Activated CD4-positive, alpha-beta memory T cell treated with anti-CD3 and anti-CD28 coated beads, Interleukin-2, amount 10 ng/mL, durations not matched to agents 7 days and 5 days (primary cell): ENCODE measurements around the gene LYSMD1. TPM values are rescaled to one million over a fixed set of nuclear protein-coding genes. Genes with fewer than 3 reads are reported as not detected.

Source experiments
- CTCF ChIA-PET: fragments of 350-600 bp; sonication (Branson Sonifier 250); formaldehyde crosslinking; loops from one replicate; lab custom pipeline; 2021; ENCODE audit warnings: antibody characterized with exemption, inconsistent platforms; lab: Charles Lee
- POLR2A ChIA-PET: fragments of 350-600 bp; sonication (Branson Sonifier 250); formaldehyde crosslinking; loops from one replicate; lab custom pipeline; 2021; ENCODE audit warnings: antibody characterized with exemption; lab: Charles Lee
- DNase-seq: peaks from one replicate; pipeline ENCODE4 v3.0.0-alpha.2; 2020
- H3K27ac Mint-ChIP-seq: one replicate; pipeline ENCODE4 v1.8.0; 2021; ENCODE audit warnings: mild to moderate bottlenecking, mixed read lengths
- H3K27me3 Mint-ChIP-seq: one replicate; pipeline ENCODE4 v1.8.0; 2021; ENCODE audit warnings: mixed read lengths
- H3K36me3 Mint-ChIP-seq: one replicate; pipeline ENCODE4 v1.8.0; 2021; ENCODE audit warnings: low read depth, mixed read lengths
- H3K4me1 Mint-ChIP-seq: one replicate; pipeline ENCODE4 v1.8.0; 2021; ENCODE audit warnings: mixed read lengths
- H3K4me3 Mint-ChIP-seq: one replicate; pipeline ENCODE4 v1.8.0; 2021; ENCODE audit warnings: mild to moderate bottlenecking, mixed read lengths
- H3K9me3 Mint-ChIP-seq: one replicate; pipeline ENCODE4 v1.8.0; 2021; ENCODE audit warnings: mixed read lengths
- total RNA-seq, 2 experiments: library from RNA; stranded (reverse); gene quantifications; one replicate each; pipeline ENCODE4 v1.2.3, GENCODE V29; 2021

LYSMD1 gene
- total RNA-seq, 2 experiments from 2014 or later: 2.0 to 2.1 TPM

DNA sequence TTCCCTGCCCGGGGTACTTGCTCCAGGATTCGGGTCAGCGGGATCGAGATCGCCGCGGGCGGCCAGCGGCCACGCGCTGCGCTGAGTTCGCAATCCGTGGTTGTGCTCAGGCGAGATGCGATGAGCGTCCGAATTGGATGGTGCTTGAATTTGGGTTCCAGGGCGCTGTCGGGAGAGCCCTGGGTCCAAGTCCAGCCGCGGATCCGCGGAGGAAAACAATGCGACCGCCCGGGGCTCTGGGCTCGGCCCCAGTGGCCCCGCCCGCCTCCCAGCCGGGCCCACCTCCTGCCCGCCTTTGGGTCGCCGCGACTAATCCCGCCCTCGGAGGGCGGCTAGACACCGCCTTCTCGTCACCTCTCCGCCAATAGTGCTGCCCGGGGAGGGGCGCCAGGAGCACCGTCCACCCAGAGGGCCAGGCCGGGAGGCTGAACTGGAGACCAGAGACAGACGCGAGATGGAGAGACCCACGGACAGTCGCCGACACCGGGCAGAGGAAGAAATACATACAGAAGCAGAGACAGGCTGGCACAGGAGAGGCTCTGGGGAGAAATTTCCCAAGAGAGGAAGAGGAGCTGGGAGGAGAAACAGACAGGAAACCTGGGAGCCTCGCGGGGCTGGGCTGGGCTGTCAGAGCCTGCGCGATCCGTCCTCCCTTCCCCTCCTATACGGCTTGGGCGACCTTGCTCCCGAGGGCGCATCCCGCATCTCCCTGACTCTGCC is 19.1 kb downstream of the LYSMD1 start, which contains the start of gene SEMA6C:
TSS of gene SEMA6C (minus strand) at position 220 of the 720 bp plus-strand sequence. CDS start 4,010 bp downstream, outside the sequence.
- Mint-ChIP-seq H3K4me1 (peaks cover 11% of the 10 kb centered on the region), H3K9me3 (no peaks in the 10 kb centered on the region), H3K27me3 (peaks cover 14% of the 10 kb centered on the region), H3K36me3 (no peaks in the 10 kb centered on the region), H3K4me3 (peak within 1 kb of the TSS; percentile 93), H3K27ac (no peak within 1 kb of the TSS)
- DNase-seq: peak; percentile 89
- POLR2A ChIA-PET: interaction anchor here (1.0 to 6.4 kb wide), 4 partner anchors 10 to 519 kb away, joined by 3 to 22 read pairs (median 4); partner anchors contain the start of genes GABPB2 and TNFAIP8L2
- CTCF ChIA-PET: interaction anchor here (0.9 to 2.7 kb wide), 3 partner anchors 10 to 122 kb away, joined by 6 to 18 read pairs (median 7); partner anchors contain the start of gene TNFAIP8L2

DNA sequence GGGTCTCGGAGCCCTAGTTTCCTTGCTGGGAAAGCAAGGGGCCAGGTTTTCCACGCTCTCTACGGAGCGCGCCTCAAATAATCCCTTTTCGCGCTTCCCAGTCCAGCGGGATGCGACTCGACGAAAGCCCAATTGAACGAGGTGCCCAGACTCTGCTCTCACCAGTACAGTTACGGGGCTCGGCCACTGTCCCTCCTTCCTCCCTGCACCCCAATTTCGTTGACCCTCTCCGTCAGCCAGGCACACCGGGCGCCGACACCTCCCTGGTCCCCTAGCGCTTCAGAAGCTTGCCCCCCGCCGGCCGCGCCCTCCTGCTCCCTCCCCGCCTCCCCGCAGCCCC is 19.7 kb downstream of the LYSMD1 start:
- H3K27ac Mint-ChIP-seq: no peak overlapping the region
- peaks cover 14% of the 10 kb centered on the region for H3K27me3 Mint-ChIP-seq
- ChIA-PET CTCF (interaction anchor here (2.0 kb wide), 1 partner anchor 46 kb away, joined by 5 read pairs; no protein-coding TSS in a partner anchor), POLR2A (interaction anchor here (1.0 to 6.4 kb wide), 3 partner anchors 11 to 519 kb away, joined by 3 to 22 read pairs (median 3); partner anchors contain the start of gene TNFAIP8L2)
- H3K4me1 Mint-ChIP-seq: peaks cover 11% of the 10 kb centered on the region
- peak overlapping the region; percentile 93 for H3K4me3 Mint-ChIP-seq
- DNase-seq: no peak
- H3K36me3 Mint-ChIP-seq: no peaks in the 10 kb centered on the region
- no peaks in the 10 kb centered on the region for H3K9me3 Mint-ChIP-seq

DNA sequence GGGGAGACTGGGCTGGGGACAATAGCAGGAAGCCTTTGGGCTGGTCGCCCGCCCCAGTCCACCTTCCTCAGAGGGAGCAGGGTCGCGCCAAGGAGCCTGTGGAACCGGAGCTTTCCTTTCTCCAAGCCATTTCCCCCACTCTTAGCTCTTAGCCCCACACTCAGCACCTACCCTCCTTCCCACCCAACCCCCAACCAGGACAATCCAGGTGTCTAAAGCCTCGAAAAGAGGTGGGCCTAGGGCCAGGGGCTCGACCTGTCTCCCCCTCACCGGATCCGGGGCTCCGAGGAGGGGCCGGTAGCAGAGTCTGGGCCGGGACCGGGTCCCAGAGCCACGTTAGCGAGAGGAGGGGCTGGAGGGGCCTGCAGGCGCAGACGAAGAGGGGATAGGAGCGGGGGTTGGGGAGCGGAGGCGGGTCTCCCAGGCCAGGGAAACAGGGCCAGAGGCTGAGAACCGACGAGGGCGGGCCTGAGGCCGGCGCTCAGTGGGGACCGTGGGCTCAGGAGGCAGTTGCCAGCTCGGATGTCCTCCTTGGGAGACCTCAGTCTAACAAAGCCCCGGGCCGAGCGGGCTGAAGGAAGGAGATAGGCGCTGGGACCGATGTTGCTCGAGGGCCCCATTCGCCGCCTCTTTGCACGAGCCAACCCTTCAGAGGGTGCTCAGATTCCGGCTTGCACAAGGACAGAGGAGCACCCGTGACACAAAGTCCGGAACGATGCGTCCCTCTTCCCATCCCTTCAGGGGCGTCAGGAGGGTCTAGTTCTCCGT is 20.2 kb downstream of the LYSMD1 start:
- POLR2A ChIA-PET: interaction anchor here (0.9 to 6.4 kb wide), 5 partner anchors 10 to 520 kb away, joined by 3 to 22 read pairs (median 3); partner anchors contain the start of gene TNFAIP8L2
- Mint-ChIP-seq H3K27me3 (peaks cover 14% of the 10 kb centered on the region), H3K9me3 (no peaks in the 10 kb centered on the region), H3K4me1 (peaks cover 11% of the 10 kb centered on the region), H3K36me3 (no peaks in the 10 kb centered on the region), H3K27ac (no peak overlapping the region), H3K4me3 (peak overlapping the region; percentile 93)
- CTCF ChIA-PET: interaction anchor here (0.9 to 2.0 kb wide), 2 partner anchors 11 to 45 kb away, joined by 4 to 5 read pairs; partner anchors contain the start of gene TNFAIP8L2
- DNase-seq: no peak

DNA sequence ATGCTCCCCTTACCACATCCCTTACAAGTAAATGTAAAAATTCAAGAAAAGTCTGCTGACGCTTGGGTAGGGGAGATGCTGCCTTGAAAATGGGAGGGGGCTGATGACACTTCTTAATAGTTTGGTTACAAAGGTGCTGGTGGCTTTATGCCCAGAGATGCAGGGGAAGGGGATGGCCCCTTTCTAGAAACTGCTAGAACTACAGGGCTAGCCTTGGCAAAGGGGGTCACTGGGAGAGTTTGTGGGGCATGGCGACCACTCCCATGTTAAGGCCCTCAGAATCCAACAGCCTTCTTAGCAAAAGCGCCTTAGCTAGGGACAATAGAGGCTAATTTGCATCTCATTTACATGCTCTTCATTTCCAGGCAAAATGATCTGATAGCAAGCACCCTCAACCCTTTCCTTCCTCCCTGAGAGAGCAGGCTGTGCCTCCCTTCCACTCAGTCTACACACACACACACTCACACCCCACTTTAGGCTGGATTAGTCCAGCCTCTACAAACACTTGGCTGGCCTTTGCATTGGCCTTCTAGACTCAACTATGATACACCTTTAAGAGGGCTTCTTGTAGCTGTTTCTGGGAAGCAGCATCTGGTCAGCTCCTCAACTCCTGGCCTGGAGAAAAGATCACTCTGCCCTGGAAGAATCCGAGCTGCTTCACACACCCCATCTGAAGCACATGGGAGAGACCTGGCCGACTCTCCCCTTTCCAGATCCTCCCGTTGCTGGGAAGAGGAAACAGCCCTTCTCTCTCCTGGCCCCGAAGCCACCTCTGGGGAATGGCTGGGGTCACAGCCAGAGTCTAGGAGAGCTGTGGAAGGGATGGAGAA is 21.0 kb downstream of the LYSMD1 start:
- Mint-ChIP-seq H3K4me3 (no peak overlapping the region), H3K27ac (no peak overlapping the region), H3K36me3 (no peaks in the 10 kb centered on the region), H3K4me1 (peaks cover 11% of the 10 kb centered on the region), H3K9me3 (no peaks in the 10 kb centered on the region), H3K27me3 (peaks cover 14% of the 10 kb centered on the region)
- ChIA-PET CTCF (interaction anchor here (0.9 to 2.0 kb wide), 2 partner anchors 12 to 44 kb away, joined by 4 to 5 read pairs; partner anchors contain the start of gene TNFAIP8L2), POLR2A (interaction anchor here (0.9 to 6.4 kb wide), 5 partner anchors 9 to 86 kb away, joined by 3 to 22 read pairs (median 3); partner anchors contain the start of genes TNFAIP8L2 and VPS72)
- DNase-seq: no peak

DNA sequence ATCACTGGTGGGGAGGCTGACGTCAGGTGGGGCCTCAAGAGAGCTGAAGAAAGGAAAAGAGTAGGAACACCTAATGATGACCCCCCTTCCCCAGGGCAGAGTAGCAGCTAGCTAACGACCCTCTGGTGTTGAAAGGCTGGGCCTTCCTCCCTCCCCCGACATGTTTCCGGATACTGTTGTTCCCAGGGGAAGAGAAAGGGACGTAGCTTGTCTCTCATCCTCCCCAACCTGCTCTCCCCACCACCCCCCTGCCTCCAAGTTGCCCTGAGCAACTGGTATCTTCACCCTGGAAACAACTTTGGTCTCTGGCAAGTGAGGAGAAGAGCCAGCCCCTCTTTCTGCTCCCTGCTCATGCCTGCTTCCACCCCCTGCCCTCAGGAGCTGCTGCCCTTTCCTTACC is 21.7 kb downstream of the LYSMD1 start:
- H3K27ac Mint-ChIP-seq: no peak overlapping the region
- H3K27me3 Mint-ChIP-seq: peaks cover 14% of the 10 kb centered on the region
- peaks cover 11% of the 10 kb centered on the region for H3K4me1 Mint-ChIP-seq
- no peaks in the 10 kb centered on the region for H3K36me3 Mint-ChIP-seq
- no peaks in the 10 kb centered on the region for H3K9me3 Mint-ChIP-seq
- DNase-seq: no peak
- ChIA-PET CTCF (interaction anchor here (2.0 kb wide), 1 partner anchor 44 kb away, joined by 5 read pairs; no protein-coding TSS in a partner anchor), POLR2A (interaction anchor here (1.2 to 6.4 kb wide), 3 partner anchors 9 to 45 kb away, joined by 3 to 22 read pairs (median 3); partner anchors contain the start of genes TNFAIP8L2 and VPS72)
- no peak overlapping the region for H3K4me3 Mint-ChIP-seq

DNA sequence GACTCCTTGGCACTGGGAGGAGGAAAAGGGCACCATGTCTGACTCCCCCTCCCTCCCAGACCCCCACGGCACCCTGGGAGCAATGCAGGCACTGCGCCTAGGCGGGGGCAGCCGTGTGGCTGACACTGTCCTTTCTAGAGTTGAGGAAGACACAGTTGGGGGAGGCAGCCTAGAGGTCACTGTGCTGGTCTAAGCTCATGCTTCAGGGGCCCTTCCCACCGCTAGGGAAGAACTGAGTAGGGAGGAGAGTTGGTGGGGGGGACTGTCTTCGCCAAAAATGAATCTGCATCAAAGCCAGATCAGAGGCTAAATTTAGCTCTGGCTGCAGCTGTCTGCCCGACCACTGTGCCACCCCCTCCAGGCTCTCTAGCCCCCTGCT is 22.7 kb downstream of the LYSMD1 start:
- Mint-ChIP-seq H3K4me3 (no peak overlapping the region), H3K27me3 (peaks cover 14% of the 10 kb centered on the region), H3K27ac (no peak overlapping the region), H3K9me3 (no peaks in the 10 kb centered on the region), H3K36me3 (no peaks in the 10 kb centered on the region), H3K4me1 (peaks cover 11% of the 10 kb centered on the region)
- POLR2A ChIA-PET: interaction anchor here (0.9 to 6.4 kb wide), 3 partner anchors 14 to 46 kb away, joined by 3 to 22 read pairs (median 3); partner anchors contain the start of genes TNFAIP8L2 and VPS72
- CTCF ChIA-PET: interaction anchor here (1.3 kb wide), 1 partner anchor 13 kb away, joined by 4 read pairs; the partner anchor contains the start of gene TNFAIP8L2
- DNase-seq: no peak

DNA sequence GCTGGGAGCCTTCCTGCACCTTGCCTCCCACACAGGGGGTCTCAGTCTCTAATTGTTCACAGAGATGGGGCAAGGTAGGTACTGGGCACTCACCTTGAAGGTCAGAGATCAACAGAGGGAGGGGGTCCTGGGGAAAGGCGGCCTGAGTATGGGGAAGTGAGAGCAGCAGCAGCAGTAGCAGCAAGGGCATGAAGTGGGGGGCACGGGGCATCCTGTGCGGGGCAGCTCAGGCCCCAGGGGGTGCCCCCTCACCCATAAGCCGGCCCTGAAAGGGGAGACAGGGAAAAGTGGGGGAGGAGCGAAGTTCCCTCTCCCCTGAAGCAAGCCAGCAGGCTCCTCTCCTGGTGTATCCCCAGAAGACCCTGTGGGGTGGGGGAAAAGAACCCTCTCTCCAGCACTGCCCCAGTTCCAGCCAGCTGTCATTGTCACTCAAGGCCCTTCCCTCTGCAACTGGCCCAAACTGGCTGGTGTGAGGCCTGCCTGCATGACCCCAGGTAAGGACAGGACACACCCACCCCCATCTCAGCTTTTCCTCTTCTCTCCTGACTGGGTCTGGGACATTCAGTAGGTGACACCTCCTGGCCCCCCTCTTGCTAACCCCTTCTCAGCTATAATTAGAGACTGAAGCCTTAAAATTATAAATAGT is 23.2 kb downstream of the LYSMD1 start:
- DNase-seq: no peak
- no peak overlapping the region for H3K27ac Mint-ChIP-seq
- peaks cover 11% of the 10 kb centered on the region for H3K4me1 Mint-ChIP-seq
- ChIA-PET CTCF (interaction anchor here (1.3 to 2.7 kb wide), 3 partner anchors 10 to 43 kb away, joined by 3 to 12 read pairs (median 4); partner anchors contain the start of gene TNFAIP8L2), POLR2A (interaction anchor here (0.7 to 2.1 kb wide), 3 partner anchors 11 to 39 kb away, joined by 3 to 7 read pairs (median 3); partner anchors contain the start of gene TNFAIP8L2)
- peaks cover 9% of the 10 kb centered on the region for H3K27me3 Mint-ChIP-seq
- H3K9me3 Mint-ChIP-seq: no peaks in the 10 kb centered on the region
- no peak overlapping the region for H3K4me3 Mint-ChIP-seq
- no peaks in the 10 kb centered on the region for H3K36me3 Mint-ChIP-seq

DNA sequence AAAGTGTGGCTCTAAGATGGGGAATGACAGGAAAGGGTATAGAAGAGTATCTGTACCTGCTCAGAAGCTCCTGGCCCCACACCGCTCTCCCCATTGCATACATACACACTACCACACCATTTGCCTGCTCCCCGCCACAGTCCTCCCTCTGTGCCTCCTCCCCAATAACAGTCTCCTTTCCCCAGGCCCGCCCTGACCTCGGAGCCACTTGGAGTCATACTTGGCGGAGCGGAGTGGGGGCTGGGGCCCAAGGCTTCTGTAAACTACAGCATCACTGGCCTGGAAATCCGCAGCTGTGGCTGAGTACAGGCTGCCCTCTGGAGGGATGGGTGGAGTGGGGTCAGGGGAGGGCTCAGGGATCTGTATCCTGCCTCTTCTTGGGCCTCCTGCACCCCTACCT is 27.9 kb downstream of the LYSMD1 start:
- H3K4me3 Mint-ChIP-seq: no peak overlapping the region
- CTCF ChIA-PET: no interaction called here
- no peak overlapping the region for H3K27ac Mint-ChIP-seq
- no peaks in the 10 kb centered on the region for H3K4me1 Mint-ChIP-seq
- POLR2A ChIA-PET: no interaction called here
- no peaks in the 10 kb centered on the region for H3K36me3 Mint-ChIP-seq
- no peak for DNase-seq
- H3K27me3 Mint-ChIP-seq: no peaks in the 10 kb centered on the region
- no peaks in the 10 kb centered on the region for H3K9me3 Mint-ChIP-seq

DNA sequence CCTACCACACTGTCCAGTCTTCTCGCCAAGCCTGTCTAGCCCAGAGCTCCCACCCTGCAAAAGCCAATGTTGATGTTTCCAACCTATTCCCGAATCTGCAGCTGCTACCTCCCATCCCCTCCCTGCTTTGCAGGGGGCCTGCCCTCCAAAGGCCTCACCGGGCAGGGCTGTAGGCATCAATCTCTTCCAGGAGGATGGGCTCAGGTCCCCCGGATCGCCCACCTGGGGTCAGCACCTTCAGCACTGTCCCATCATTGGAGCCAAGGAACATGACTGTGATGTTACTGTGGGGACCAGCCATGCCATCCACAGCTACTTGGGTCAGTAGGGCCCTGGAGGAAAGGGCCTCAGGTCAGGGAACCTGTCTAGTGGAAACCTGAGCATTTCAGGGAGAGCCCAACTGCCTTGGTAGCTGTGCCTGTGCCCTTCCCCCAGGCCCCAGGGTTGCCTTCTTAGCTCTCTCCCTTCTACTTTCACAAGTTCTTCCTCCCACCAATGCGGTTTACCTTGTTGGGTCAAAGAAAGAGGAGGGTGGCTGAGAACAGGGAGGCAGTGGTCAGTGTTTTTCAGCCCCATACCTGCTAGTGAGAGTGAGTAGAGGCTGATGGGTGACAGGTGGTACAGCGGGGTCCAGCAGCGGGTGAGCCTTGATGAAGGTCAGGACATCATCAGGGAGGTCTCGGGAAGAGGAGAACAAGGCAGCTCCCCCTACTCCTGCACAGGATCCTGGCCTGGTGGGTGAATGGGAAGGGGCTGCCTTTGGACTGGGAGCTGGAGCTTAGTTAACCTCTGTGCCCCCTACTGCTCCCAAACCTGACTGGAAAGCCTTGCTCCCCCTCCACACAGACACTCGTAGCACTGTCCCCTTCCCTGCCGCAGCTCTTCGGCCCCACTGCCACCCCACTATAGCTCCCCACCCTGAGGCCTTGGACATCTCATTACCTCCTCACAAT is 30.0 kb downstream of the LYSMD1 start:
- Mint-ChIP-seq H3K4me1 (peaks cover 9% of the 10 kb centered on the region), H3K27ac (no peak overlapping the region), H3K9me3 (no peaks in the 10 kb centered on the region), H3K27me3 (peaks cover 10% of the 10 kb centered on the region), H3K36me3 (no peaks in the 10 kb centered on the region), H3K4me3 (no peak overlapping the region)
- CTCF ChIA-PET: interaction anchor here (1.6 kb wide), 1 partner anchor 36 kb away, joined by 6 read pairs; no protein-coding TSS in a partner anchor
- DNase-seq: no peak
- POLR2A ChIA-PET: interaction anchor here (0.7 to 1.1 kb wide), 3 partner anchors 9 to 54 kb away, joined by 3 to 4 read pairs (median 3); partner anchors contain the start of genes TNFAIP8L2 and VPS72

DNA sequence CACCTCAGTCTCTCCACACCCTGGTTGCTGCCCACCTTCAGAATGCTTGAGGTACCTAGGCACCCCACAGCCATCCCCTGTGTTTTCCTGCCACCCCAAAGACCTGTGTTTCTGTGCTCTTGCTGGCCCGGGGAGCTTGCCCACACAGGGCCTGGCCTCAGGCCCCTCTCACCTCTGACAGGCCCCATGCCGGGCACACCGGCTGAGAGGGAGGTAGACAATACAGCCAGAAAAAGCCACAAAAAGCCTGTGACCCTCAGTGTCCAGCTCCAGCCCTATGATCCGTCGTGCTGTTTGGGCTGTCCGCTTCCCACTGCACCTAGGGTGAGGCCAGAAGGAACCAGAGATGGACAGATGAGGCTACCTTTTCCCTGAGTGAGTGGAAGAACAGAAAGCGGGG is 30.7 kb downstream of the LYSMD1 start:
- Mint-ChIP-seq H3K9me3 (no peaks in the 10 kb centered on the region), H3K27ac (no peak overlapping the region), H3K27me3 (peaks cover 13% of the 10 kb centered on the region), H3K4me3 (no peak overlapping the region), H3K36me3 (no peaks in the 10 kb centered on the region), H3K4me1 (peaks cover 11% of the 10 kb centered on the region)
- DNase-seq: no peak
- CTCF ChIA-PET: interaction anchor here (1.1 to 1.6 kb wide), 3 partner anchors 20 to 35 kb away, joined by 3 to 8 read pairs (median 6); partner anchors contain the start of gene TNFAIP8L2
- POLR2A ChIA-PET: interaction anchor here (1.0 to 1.5 kb wide), 3 partner anchors 10 to 28 kb away, joined by 3 to 4 read pairs (median 4); partner anchors contain the start of gene TNFAIP8L2
